ENCODE results near the gene PIK3CA.

GRCh38 chr3:179264449-179264848, 116.3 kb downstream of the PIK3CA start:
- TF ChIP-seq POLR2A (IDR thresholded peaks at IDR 0.05): no peak
- TF ChIP-seq CTCF (IDR thresholded peaks at IDR 0.05): no peak
